GM13976 (cell line): ENCODE data around the gene TMEM150B.

ENCODE experiments used
- DNase-seq: peaks from one replicate; pipeline ENCODE4 v3.0.0; 2012; ENCODE audit warnings: low spot score
- in situ Hi-C: fragments of 300-500 bp; cut with MboI; formaldehyde crosslinking; loops from one replicate; pipeline ENCODE4 v1.12.0; 2022; ENCODE audit warnings: low sequenced_read_pairs, mixed read lengths, inconsistent platforms; ENCODE audit not compliant: unreplicated experiment
- TF ChIP-seq, protein P1 (sequence below): IDR thresholded peaks from 2 replicates; pipeline ENCODE4 v1.5.1; 2012; ENCODE audit warnings: borderline replicate concordance, mild to moderate bottlenecking; ENCODE audit not compliant: insufficient read depth; ENCODE audit errors: extremely low read depth, missing control alignments, control extremely low read depth

TMEM150B gene

DNA sequence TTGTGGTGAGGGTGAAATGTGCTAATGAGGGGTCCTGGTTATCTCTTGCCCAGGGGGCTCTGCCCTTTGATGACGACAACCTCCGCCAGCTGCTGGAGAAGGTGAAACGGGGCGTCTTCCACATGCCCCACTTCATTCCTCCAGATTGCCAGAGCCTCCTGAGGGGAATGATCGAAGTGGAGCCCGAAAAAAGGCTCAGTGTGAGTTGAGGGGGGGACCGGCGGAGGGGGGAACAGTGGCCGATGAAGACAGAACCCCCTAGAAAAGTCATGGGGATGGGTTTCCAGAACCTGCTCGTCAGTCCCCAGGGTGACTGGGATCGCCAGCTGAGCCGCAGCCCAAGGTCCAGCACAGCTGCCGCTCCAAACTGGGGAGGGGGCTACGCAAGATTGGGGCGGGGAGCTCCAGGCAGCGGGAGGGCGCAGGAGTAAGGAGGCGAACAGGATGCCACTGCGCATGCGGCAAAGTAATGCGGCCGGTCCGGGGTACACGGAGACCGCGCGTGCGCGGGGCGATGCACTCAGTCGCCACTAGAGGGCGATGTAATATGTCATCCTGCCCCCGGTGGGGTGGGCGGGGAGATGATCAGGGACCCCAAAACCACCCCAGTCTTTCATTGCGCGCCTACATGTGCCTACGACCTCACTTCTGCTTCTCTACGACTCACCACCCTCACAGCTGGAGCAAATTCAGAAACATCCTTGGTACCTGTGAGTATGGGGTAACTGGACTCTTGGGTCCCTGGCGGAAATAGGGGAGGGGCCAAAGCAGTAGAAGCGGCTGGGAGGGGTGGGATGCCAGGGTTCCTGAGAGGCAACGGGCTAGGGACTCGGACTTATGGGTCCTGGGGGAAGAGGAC is 23.5 kb downstream of the TMEM150B start:
- TF ChIP-seq, protein P1, sequence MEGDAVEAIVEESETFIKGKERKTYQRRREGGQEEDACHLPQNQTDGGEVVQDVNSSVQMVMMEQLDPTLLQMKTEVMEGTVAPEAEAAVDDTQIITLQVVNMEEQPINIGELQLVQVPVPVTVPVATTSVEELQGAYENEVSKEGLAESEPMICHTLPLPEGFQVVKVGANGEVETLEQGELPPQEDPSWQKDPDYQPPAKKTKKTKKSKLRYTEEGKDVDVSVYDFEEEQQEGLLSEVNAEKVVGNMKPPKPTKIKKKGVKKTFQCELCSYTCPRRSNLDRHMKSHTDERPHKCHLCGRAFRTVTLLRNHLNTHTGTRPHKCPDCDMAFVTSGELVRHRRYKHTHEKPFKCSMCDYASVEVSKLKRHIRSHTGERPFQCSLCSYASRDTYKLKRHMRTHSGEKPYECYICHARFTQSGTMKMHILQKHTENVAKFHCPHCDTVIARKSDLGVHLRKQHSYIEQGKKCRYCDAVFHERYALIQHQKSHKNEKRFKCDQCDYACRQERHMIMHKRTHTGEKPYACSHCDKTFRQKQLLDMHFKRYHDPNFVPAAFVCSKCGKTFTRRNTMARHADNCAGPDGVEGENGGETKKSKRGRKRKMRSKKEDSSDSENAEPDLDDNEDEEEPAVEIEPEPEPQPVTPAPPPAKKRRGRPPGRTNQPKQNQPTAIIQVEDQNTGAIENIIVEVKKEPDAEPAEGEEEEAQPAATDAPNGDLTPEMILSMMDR = peak; percentile 93
- in situ Hi-C loops = no loop called here

DNA sequence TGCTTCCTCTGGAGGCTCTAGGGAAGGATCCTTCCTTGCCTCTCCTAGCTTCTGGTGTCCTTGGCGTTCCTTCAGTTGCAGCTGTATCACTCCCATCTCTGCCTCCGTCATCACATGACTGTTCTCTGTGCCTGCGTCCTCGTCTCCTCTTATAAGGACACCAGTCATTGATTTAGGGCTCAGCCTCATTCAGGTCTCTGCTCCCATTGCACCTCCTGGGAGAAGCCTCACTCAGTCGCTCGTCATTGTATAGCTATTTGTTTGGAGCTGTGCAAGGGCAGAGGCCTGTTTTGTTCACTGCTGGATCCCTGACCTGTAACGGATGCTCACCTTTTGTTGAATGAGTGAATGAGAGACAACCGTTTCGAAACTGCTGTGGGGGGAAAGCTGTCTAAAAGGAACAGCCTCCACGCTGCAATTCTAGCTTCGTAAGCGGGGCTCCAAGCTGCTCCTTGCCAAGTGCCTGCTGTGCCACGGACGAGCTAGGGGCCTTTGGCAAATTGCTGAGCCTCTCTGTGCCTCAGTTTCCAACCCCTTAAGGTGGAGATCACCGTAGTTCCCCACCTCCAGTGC is 24.2 kb downstream of the TMEM150B start:
- in situ Hi-C loops = no loop called here
- DNase-seq = no peak
- TF ChIP-seq, protein P1 = no peak

More for the DNA sequence above, 23.5 kb downstream of the TMEM150B start:
- peak; percentile 98 for DNase-seq

DNA sequence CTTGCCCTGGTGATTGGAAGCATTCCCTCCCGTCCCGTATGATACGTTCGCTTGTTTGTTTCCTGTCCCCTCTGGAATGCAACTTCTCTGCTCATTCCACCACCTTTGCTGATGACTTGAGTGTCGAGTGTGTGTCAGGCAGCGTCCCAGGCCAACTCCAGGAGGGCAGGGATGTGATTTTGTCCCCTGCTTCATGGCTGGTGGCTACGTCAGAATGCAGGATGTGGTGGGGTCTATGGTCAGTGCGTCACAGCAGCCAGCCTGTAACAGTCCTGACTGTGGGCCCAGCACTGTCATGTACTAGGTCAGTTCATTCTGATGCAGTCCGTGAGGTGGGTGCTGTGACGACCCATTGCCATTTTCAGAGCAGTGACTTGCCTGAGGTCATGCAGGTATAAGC is 25.1 kb downstream of the TMEM150B start:
- TF ChIP-seq, protein P1 = no peak
- in situ Hi-C loops = no loop called here
- DNase-seq = no peak

DNA sequence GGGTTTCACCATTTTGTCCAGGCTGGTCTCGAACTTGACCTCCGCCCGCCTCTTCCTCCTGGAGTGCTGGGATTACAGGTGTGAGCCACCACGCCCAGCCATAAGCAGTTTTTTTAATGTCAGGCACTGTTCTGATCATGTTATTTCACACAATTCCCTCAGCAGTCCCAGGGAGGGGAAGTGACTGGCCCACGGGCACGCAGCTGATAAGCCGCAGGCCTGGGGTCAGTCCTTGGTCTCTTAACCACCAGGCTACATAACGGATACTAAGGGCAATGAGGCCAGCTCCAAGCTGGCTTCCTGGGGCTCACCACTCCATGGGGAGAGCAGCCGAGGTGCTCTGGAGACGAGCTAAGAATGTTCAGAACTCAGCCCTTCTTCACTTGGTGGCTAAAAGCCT is 27.9 kb downstream of the TMEM150B start:
- no peak for DNase-seq
- TF ChIP-seq, protein P1 = no peak
- in situ Hi-C loops = no loop called here

DNA sequence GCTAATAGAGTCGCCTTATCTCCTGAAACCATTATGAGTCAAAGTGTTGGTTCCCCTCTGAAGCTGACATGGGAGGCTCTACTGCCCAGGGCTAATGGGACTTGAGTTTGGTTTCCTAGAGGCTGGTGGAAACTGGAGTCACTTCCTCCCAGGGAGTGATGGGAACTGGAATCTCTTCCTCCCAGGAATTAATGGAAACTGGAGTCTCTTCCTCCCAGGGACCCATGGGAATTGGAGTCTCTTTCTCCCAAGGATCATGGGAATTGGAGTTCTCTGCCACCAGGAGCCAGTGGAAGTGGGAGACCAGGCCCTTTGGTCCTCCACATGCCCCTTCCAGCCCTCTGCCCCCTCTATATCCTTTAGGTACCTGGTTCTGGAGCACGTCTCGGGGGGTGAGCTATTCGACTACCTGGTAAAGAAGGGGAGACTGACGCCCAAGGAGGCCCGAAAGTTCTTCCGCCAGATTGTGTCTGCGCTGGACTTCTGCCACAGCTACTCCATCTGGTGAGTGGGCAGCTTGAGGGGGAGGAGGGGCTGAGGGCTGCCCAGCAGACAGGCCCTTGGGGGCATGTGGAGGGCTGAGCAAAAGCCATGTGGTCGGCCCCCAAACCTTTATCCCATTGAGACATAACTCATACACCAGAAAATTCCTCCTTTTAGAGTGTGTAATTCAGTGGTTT is 35.9 kb downstream of the TMEM150B start:
- no peak for DNase-seq
- TF ChIP-seq, protein P1 = no peak
- in situ Hi-C loops = no loop called here

DNA sequence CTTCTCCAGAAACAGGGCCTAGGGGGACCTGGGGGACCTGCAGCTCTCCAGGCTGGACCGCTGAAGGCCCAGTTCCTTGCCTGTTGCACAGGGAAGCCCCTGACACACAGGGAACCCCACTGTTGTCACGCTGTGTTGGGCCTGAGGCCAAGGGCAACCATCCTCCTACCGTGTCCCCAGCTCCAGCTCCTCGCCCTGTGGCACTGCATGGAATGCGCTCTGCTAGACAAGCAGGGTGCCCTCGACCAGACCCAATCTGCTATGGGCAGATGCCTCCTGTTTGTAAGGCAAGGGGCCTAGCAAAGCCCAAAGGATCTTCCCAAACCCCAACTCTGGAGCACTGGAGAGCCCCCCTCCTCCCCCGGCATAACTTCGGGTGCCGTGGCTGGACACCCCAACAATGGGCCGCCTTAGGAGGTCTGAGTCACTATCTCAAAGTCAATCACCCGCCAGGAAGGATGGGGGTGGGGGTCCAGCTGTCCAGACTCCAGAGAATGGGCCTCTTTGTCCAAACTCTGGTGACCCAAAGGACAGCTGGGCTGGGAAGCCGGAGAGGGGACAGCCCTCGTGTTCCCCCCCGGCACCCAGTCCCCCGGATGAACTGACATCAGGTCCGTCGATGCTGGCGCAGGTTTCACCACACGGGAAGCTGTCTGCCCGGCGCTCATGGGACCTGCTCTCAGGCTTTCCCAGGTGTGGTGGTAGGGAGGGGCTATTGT is 37.6 kb downstream of the TMEM150B start:
- TF ChIP-seq, protein P1 = no peak
- in situ Hi-C loops = no loop called here
- DNase-seq = no peak
